Stimulated activated CD4-positive, alpha-beta T cell treated with anti-CD3 and anti-CD28 coated beads, Interleukin-12 subunit alpha, Interleukin-12 subunit beta, amount 100 ng/mL, for 24 hours (primary cell): ENCODE results near the gene LYPD5.
"Not testable (repeated sequence)": the region's sequence is repeated elsewhere in the genome, so short reads cannot be mapped to it uniquely, and the experiment has no call there.

Experiments used
- DNase-seq, 2 experiments: peaks; one replicate each; pipeline ENCODE4 v3.0.0-alpha.2; 2020; ENCODE audit warnings: low read depth in 2 of 2

LYPD5 gene

DNA sequence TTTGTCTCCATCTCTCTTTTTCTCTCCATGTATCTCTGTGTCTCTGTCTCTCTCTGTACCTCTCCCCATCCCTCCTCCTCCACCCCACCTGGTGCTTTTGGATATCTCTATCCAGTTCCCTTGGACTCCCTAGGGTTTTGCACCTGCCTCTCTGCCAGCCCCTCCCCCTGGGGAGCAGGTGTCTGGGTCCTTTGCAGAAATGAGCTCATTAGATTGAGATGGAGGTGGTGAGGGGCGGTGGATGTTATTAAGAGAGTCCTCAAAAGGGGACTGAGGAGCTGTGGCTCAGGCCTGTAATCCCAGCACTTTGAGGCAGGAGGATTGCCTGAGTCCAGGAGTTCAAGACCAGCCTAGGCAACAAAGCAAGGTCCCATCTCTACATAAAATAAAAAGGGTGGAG, 23.6 kb downstream of the LYPD5 start:
- no peak for DNase-seq

DNA sequence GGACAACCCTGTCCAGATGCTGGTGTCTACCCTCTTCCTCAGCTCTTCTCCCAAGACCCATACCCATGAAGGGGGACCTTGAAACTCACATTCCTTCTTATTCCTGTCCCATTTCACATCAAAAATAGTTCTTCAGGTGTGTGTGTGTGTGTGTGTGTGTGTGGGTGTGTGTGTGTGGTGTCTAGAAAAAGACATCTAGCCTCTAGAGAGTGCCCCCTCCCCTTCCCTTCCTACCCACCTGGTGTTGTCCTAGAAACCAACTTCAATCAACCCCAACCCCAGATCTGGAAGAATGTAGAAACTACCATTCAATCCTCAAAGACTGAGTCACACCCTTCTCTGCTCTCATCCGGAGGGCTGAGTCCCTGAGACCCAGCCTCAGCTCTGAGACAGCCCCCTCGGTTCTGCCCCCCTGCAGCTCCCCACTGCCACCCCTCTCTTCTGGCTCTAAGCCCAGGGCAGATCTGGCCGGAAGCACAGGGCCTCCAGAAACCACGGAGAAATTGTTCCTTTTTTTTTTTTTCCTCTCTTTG, 25.0 kb downstream of the LYPD5 start:
- no peak for DNase-seq

DNA sequence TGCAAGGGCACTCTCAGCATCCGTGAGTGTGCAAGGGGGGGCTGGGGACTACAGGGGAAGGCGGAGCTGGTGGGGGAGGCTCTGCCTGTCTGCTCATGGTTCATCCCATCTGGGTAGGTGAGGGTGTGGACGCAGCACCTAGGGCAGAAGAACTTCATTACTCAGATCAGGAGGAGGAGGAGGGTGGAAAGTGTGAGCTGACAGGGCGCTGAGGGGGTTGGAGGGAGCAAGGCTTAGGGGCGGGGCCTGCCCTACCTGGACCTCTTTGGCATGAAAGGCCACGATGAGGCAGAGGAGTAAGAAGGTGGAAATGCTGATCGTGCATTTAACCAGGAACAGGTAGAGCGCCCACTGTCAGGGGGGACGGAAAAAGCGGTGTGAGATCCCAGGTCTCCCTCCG, 26.0 kb downstream of the LYPD5 start:
- DNase-seq = peak; percentile 40 to 69

DNA sequence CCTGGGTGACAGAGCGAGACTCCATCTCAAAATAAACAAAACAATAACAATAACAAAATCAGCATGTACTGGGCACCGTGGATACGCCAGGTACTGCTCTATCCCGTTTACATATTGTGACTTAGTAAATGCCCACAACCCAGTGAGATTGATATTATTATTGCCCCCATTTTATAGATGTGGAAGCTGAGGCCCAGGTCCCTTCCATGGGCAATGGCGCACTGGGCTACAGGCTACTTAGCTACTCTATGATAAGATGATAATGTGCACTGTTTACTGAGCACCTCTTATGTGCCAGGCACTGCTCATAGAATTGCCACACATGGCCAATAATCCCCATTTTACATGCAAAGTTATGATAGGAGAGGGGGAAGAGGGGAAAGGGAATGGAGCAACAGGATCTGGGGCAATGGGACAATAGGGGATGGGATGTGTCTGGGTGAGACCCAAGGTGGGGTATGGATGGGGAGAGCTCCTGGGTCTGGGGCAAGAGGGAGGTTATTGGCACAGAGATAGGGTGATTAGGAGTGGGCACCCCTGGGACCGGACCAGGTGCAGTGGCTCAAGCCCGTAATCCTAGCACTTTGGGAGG, 26.9 kb downstream of the LYPD5 start:
- no peak for DNase-seq

DNA sequence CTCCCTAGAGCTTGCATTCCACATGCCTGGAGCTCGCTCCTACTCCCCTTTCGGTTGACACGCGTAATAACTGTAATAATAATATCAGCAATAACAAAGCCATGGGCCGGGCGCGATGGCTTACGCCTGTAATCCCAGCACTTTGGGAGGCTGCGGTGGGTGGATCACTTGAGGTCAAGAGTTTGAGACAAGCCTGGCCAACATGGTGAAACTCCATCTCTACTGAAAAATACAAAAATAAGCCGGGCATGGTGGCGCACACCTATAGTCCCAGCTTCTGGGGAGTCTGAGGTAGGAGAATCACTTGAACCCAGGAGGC, 27.3 kb downstream of the LYPD5 start:
- not testable (repeated sequence) for DNase-seq

DNA sequence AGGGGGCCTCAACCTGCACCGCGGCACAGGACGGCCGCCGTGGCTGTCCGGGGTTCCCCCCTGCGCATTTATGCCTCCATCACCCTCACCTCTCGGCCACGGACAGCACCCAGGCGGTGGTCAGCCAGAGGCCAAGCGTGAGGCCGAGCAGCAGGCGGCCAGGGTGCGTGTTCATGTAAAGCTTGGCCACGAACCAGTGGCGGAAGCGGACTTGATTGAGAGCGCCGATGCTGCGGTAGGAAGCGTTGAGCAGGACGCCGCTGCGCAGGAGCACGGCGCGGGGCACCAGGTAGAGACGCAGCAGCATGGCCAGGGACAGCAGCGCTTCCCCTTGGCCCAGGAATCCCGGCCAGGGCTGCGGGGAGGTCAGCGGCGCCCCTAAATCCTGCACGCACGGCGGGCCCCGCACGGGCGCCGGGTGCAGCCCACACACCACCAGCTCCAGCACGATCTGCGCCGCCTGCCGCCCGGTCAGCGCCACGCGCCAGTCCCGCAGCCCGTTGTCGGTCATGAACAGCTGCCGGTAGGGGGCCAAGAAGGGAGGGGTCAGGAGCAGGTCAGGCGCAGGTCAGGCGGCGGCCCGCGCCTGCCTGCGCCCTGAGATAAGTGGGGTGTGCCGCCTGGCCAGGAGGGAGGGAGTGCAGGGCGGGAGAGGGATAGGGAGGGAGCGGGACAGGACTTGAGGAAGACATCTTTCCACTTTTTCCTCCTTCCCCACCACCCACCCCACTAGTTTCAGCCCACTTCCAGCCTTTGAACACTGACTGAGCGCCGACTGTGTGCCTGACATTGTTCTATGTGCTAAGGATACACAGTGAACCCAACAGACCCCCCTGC, 27.9 kb downstream of the LYPD5 start:
- no peak for DNase-seq

DNA sequence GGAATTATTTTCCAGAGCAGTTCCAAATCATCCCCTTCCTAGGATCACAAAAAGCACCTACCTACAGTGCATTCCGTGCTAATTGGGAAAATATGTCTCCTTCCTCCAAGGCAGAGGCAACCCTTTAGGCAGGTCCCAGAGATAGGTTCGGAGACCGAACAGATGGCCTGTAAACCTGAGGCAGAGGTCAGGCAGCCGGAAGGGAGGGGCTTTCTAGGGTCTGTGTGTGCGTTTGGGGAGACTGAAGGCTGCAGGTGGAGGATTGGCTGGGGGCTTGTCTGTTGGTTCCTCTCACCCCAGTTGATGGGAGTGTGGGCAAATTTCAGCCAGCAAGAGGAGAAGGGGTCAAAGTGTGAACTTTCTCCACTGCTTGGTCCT, 28.5 kb downstream of the LYPD5 start:
- DNase-seq = no peak

DNA sequence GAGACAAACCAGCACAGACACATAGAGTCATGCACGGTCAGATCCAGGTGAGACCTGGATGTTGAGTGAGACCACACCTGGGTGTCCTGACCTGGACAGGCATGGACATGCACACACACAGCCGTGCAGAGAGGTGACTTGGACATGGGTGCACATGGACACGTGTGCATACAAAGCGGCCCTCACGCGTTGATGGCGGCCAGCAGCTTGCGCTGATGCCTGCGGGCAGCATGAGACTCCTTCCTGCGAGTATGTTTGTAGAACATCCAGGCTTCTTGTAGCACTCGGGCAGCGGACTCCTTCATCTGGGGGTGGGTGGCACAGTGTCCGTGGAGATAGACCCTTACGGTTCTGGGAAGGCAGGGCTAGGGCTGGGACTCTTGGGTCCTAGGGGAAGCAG, 33.0 kb downstream of the LYPD5 start:
- no peak for DNase-seq

DNA sequence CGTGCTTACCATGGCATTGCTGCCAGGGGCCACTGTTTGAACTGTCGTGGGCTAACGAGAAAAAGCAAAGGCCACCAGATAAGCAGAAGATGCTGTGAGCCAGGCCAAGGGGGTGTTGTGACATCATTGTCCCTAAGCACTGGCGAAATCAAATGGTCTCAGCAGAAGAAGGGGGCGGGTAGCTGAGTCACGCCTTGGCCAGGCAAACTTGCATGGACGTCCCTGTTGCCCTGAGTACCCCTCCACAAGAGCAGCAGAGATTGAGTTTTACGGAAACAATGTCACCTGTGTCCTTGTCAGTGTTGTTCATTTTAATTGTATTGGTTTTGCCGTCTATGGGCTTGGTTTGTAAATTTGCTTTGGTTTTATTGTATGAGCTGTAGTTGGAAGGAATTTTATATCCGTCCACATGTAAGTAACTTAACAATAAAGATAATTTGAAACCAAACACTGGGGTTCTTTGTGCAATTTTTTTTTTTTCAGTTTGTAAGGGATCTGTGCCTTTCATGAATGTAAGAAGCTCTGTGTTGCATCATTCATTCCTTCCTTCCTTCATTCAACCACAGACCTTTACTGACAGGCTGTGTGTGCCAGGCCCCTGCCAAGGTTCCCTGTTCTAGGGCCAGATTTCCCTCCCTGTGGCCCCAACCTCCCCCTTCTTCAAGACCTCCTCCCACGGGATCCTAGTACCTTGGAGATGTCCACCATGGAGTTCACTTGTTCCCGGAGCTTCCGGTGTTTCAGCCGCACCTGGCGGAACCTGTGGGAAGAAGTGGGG, 33.8 kb downstream of the LYPD5 start:
- no peak for DNase-seq

DNA sequence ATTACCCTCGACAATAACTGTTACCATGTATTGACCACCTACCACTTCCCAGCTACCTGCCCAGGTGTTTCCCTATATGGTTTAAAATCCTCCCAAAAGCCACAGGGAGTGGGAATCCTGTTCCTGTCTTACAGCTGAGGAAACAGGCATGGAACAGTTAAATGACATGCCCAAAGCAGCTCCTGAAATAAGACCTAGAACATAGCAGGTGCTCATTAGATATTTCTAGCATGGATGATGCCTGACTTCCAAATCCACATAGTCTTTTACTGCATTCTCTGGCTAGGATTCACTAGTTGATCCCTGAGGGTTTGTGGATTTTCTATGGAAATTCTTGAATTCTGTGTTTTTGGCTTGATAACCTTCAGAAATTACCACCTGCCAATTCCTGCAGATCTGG, 34.4 kb downstream of the LYPD5 start:
- DNase-seq = no peak

DNA sequence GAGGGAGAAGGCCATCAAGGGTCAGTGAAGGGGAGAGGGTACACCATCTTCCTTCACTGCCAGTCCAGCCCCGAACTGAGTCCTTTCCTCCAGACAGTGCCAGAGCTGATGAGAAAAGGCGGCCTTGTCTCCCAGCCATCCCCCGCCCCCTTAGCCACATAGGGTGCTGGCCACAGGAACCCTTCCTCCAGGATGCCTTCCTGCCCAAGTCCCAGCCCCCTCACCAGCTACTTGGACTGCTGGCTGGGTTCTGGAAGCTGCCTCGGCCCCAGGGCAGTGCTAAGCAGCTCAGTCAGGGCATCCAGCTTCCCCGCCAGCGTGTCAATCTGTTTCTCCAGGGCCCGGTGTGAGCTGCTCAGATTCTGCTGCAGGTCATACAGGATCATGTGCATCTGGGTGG, 34.9 kb downstream of the LYPD5 start:
- no peak for DNase-seq

DNA sequence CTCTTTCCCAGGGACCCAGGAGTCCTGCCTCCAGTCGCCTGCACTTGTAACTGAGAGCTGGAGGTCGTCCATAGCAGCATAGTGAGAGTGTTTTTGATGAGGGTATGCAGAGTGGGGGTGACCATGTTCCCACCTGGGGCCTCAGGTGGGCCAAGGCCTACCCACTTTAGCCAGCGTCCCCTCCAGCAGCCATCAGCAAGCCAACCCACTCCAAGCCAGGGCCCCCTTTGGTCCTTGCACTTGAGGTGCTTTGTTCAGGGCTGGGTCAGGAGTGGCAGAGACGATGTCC, 35.5 kb downstream of the LYPD5 start:
- no peak for DNase-seq

DNA sequence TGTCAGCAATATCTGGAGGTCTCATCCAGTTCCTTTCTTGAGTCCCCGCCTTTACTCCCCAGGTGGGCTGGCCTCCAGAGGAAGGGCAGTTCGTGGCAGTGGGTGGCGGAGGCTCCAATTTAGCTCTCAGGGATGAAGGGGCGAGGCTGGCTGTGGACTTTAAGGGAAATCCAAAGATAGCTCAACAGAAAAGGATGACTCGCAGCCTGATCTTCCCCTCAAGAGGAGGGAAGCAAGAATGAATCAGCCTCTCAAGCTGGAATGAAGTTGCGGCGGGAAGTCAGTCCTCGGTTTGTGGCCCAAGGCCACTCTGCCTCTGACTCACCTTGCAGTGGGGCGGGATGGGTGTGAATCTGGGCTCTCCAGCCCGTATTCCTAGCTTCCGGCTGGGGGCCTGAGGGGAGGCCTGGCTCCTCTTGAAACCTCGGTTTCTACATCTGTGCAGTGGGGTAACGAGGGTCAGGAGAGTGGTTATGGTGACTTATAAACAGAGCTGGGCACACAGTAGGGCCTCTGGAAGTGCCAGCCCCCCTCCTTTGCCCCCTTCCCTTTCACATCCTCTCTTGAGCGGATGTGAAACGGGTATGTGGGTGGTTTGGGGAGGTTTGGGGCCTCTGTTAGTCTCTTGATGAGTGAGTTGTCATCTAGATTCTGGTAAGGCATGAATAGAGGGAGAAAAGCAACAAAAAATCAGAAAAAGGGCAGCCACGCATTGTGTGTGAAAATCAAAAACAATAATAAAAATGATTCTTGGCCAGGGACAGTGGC, 37.0 kb downstream of the LYPD5 start:
- DNase-seq = peak; percentile 67 to 86

DNA sequence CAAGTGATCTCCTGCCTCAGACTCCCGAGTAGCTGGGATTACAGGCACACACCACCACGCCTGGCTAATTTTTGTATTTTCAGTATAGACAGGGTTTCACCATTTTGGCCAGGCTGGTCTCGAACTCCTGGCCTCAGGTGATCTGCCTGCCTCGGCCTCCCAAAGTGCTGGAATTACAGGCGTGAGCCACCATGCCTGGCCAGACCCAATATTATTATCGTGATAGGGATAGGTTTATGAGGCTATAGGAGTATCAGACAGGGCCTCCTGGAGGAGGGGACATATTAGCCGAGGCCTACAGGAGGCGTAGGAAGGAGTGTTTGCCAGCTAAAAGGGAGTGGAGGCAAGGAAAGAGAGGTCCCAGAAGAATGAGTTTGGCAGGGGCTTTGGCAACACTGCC, 37.6 kb downstream of the LYPD5 start:
- DNase-seq = not testable (repeated sequence)

DNA sequence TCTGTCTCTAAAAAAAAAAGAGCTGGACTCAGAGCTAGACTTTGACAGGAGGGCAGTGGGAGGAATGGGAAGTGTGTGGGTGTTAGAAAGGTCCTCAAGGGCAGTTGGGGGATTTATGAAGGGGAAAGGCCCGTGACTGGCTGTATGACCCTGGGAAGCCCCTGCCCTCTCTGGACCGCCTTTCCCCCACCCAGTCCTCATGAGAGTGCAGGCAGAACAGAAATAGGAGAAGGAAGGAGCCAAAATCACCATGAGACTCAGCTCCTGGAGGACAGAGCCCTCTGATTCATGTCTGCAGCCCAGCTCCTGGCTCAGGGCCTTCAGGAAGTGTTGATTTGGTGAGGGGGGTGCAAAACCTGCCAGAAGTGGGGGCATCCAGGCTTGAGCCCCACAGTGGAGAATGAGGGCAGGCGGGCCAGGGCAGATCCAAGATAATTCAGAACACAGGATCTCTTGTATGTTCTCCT, 38.7 kb downstream of the LYPD5 start:
- no peak for DNase-seq

DNA sequence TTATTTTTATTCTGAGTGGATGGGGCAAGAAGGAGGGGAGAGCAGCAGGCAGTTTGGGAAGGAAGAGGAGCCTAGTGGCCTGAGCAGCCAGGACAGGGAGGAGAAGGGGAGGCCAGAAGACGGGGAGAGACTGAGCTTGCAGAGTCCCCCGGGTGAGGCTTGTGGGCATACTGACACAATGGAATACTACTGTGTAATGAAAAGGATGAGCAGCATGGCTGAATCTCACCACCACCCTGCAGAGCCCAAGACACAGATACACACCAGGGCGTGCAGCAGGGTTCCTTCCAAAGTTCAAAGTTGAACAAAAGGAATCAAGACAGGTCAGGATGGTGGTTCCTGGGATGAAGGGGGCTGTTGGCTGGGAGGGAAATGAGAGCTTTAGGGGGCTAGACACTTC, 39.4 kb downstream of the LYPD5 start:
- no peak for DNase-seq

DNA sequence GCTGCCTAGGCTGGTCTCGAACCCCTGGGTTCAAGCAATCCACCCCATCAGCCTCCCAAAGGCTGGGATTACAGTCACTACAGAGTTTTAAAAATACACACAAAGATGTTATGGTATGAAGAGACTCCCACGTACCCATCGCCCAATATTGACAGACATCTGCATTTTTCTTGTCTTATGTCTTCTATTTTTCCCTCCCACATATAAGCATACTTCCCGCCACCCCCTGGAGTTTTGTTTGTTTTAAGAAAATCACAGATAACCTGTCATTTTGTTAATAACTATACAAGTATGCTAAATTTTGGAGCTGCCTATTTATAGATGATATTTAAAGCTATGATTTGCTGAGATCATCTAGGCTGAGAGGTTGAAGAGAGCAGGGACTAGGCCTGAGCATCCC, 41.3 kb downstream of the LYPD5 start:
- no peak for DNase-seq

DNA sequence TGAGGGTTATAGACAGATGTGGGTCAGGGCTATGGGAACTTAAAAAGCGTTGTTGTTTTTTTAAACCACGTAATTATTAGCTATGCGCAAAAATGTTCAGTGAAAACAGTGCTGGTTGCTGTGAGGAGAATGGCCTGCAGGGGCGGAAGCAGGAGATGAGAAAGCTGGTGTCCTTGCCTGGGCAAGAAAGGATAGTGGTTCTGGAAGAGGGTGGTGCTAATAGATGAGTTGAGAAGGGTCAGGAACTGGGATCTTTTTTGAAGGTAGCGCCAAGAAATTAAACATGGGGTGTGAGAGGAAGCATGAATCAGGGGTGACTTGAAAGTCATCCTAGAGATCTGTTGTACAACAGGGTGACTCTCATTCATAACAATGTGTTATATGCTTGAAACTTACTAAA, 42.7 kb downstream of the LYPD5 start:
- DNase-seq = no peak

DNA sequence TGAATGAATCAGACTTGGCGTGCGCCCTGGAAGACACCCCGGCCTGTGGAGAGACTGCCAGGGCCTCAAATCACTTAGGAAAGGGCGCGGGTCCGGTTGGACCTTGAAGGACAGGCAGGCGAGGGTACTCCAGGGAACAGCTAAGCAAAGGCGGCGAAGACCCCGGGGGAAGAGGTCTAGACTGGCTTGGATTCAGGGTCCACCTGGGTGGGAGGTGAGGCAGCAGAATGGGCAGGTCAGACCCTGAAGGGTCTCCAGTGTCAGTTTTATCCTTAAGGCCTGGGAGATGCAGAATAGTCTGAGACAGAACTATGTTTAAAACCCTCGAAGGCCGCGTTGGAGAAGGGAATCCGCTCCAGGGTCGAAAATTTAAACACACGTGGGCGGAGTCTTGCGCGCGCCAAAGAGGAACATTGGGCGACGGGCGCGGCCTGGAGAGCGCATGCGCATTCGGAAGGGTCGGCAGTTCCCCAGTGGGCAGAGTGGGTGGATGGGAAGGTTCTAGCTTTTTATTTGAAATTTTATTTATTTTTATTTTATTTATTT, 46.9 kb downstream of the LYPD5 start:
- DNase-seq = peak; percentile 54 to 82

DNA sequence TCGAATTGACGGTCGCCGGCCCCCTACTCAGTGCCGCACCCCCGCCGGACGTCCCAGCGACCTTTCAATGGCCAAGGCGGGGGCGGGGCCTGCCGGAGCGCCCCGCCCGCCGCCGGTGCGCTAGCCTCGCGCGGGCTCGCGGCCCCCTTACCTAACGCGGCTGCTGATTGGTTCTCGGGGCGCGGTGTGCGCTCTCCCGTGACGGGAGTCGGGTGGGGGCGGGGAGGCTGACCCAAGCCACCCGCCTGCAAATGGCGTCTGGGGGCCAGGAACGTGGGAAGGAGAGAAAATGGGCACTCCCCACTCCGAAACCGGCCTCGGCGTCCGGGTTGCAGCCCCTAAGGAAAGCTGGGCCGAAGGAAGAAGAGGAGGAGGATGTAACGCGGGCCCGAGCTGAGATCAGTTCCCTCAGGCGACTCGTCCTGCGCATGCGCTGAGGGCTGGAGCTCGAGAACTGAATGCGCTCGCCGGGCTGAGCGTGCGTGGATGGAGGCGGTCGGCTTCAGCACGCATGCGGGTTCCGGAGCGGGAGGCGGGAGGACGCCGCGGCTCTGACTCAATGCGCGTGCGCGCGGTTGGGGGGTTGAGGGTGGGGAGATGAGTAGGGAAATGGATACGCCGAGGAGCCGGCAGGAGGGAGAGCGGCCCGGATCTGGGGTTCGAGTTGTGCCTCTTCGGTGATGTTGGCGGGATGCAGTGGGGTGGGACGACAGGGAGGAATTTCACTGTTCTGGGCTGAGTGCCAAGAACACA, 47.6 kb downstream of the LYPD5 start, which contains the start of gene SMG9:
TSS of gene SMG9 (minus strand) at position 460 of the 753 bp plus-strand sequence. CDS start 4,221 bp downstream, outside the sequence.
- peak; percentile 95 to 96 for DNase-seq

DNA sequence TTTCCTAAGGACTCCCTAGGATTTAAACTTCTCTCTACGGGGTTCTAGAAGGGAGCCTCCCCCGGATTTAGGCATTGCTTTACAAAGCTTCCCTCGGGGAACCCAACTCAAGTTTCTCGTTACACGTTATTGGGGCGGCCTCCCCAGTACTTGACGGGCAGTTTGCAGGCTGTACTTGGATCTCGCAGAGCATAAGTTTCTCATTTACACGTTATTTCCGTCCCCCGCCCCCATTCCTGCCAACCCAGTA, 48.1 kb downstream of the LYPD5 start:
- DNase-seq = no peak
